ENCODE data around the gene HES2.

Gene HES2

DNA sequence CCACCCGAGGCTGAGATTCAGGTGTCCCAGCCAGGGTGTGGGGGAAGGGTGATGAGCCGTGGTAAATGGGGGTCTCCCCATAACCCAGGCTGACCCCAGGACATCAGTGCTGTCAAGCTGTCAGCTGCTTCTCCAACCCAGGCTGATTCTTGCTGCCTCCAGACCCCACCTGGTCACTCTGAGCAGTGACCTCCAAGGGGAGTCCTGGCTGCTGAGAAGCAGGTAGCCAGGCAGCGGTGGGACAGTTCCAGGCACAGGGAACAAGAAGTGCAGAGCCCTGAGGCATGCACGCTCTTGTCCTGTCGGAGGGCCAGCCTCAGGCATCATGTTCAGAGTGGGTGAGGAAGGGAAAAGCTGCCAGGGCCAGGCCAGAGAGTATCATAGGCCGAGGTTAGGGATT lies 5.9 kb upstream of the HES2 start:
- TF ChIP-seq GATA2 (IDR thresholded peaks at IDR 0.05; ENCODE audit: low read depth, low read length) (no peak), GATA3 (IDR thresholded peaks at IDR 0.05; ENCODE audit: low read depth, low read length) (no peak)

GRCh38 chr1:6424619-6425593 lies 5.2 kb upstream of the HES2 start, which contains the start of gene ESPN:
ESPN (plus strand) TSS chr1:6424776; CDS start chr1:6424956, 180 bp downstream.
- TF ChIP-seq GATA3 (IDR thresholded peaks at IDR 0.05; ENCODE audit: low read depth, low read length) = no peak
- TF ChIP-seq GATA2 (IDR thresholded peaks at IDR 0.05; ENCODE audit: low read depth, low read length) = no peak

- no peak for TF ChIP-seq GATA2 (IDR thresholded peaks at IDR 0.05; ENCODE audit: low read depth, low read length)
- TF ChIP-seq GATA3 (IDR thresholded peaks at IDR 0.05; ENCODE audit: low read depth, low read length) = no peak
Measured at GRCh38 chr1:6424000-6424565, 4.4 kb upstream of the HES2 start.

- TF ChIP-seq GATA3 (IDR thresholded peaks at IDR 0.05; ENCODE audit: low read depth, low read length) = no peak
- no peak for TF ChIP-seq GATA2 (IDR thresholded peaks at IDR 0.05; ENCODE audit: low read depth, low read length)
Measured at GRCh38 chr1:6423321-6423999, 3.7 kb upstream of the HES2 start.

- TF ChIP-seq GATA2 (IDR thresholded peaks at IDR 0.05; ENCODE audit: low read depth, low read length) (no peak), GATA3 (IDR thresholded peaks at IDR 0.05; ENCODE audit: low read depth, low read length) (no peak)
Measured at GRCh38 chr1:6421266-6421665, 1.5 kb upstream of the HES2 start.

GRCh38 chr1:6420454-6421042 lies 829 bp upstream of the HES2 start:
- no peak for TF ChIP-seq GATA3 (IDR thresholded peaks at IDR 0.05; ENCODE audit: low read depth, low read length)
- TF ChIP-seq GATA2 (IDR thresholded peaks at IDR 0.05; ENCODE audit: low read depth, low read length) = no peak

GRCh38 chr1:6419397-6419803 lies 319 bp downstream of the HES2 start:
- no peak for TF ChIP-seq GATA2 (IDR thresholded peaks at IDR 0.05; ENCODE audit: low read depth, low read length)
- no peak for TF ChIP-seq GATA3 (IDR thresholded peaks at IDR 0.05; ENCODE audit: low read depth, low read length)

GRCh38 chr1:6418668-6419396 lies 887 bp downstream of the HES2 start:
- no peak for TF ChIP-seq GATA2 (IDR thresholded peaks at IDR 0.05; ENCODE audit: low read depth, low read length)
- TF ChIP-seq GATA3 (IDR thresholded peaks at IDR 0.05; ENCODE audit: low read depth, low read length) = no peak

DNA sequence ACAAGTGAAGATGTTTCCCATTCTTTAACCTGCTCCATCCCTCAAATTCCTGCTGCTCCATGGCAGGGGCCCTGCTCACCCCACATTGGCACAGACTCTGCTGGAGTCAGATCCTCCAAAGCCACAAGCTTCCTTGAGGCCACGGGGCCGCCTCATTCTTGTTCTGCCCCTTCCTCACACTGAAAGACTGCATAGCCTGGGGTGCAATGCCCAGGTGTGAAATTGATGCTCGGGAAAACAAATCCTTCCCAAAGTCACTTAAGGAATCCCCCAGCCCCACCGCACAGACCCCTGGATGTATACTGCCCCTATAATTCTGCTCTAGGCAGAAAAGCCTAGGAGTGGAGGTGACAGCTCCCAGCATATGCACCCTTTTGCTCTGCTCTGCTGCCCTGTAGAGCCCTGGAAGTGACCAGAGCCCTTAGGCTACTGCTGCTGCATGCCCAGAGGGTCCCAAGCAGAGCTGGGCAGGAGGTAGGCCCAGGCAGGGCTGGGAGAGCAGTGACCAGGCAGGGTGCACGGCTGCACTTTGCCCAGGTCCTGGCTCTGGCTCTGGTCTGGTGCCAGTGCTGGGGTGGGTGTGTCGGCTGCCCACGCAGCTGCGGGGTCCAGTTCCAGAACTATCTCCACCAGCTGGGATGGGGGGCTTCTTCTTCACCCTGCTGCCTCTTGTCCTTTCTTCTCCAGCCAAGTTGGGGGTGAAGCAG lies 1.6 kb downstream of the HES2 start:
- TF ChIP-seq GATA3 (IDR thresholded peaks at IDR 0.05; ENCODE audit: low read depth, low read length) (no peak), GATA2 (IDR thresholded peaks at IDR 0.05; ENCODE audit: low read depth, low read length) (no peak)

DNA sequence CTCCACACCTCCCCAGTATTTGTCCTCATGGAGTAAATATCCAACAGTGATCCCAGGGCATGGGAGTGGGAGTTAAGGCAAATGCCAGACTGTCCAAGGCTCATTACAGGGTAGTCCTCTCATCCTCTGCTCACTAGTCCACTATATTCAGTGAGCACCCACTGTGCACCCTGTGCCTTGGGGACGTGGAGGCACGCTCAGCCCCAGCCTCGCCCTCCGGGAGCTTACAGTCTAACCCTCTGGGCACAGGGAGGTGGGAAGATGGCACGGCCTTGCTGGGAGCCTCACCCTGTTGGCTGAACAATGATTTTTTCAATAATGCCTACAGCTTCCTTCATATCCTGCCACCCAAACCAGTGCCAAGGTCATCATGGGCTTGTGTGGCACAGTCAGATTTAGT lies 2.8 kb downstream of the HES2 start:
- TF ChIP-seq GATA3 (IDR thresholded peaks at IDR 0.05; ENCODE audit: low read depth, low read length) = no peak
- no peak for TF ChIP-seq GATA2 (IDR thresholded peaks at IDR 0.05; ENCODE audit: low read depth, low read length)

DNA sequence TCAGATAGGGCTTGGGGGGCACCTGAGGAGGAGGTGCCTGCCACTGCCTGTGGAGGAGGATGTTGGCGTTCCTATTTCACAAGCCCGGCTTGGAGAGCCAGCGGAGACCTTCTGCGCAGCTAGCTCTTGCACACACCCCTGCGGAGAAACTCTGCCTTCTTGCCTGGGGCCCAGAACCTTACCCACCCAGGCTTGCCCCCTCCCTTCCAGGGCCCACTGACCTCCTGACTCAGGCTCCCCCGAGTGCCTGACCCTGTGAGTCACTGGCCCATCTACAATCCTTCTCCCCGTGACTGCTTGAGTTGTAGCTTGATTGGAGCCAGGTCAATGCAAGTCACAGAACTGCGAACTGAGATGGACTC lies 3.4 kb downstream of the HES2 start:
- no peak for TF ChIP-seq GATA3 (IDR thresholded peaks at IDR 0.05; ENCODE audit: low read depth, low read length)
- TF ChIP-seq GATA2 (IDR thresholded peaks at IDR 0.05; ENCODE audit: low read depth, low read length) = no peak

DNA sequence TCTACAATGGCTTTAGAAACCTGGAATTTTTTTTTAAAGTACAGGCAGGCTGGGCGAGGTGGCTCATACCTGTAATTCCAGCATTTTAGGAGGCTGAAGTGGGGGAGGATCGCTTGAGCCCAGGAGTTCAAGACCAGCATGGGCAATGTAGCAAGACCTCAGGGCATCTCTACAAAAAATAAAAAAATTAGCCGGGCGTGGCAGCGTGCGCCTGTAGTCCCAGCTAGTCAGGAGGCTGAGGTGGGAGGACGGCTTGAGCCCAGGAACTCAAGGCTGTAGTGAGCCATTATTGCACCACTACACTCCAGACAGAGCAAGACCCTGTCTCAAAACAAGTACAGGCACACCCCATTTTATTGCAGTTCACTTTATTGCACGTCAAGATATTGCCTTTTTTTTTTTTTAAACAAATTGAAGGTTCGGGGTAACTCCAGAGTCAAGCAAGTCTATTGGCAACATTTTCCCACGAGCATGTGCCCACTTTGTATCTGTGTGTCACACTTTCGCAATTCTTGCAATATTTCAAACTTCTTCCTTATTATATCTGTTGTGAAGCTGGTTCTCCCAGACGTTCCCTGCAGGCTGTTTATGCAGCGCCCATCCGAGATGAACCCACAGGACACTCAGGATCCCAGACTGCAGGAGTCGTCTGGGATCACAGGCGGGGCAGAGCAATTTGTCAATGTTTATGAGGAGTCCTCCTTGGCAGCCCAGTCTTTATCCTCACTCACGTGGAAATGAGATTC lies 4.7 kb downstream of the HES2 start:
- TF ChIP-seq GATA3 (IDR thresholded peaks at IDR 0.05; ENCODE audit: low read depth, low read length) (no peak), GATA2 (IDR thresholded peaks at IDR 0.05; ENCODE audit: low read depth, low read length) (no peak)
